Renal cortical epithelial cell (primary cell): ENCODE results near the gene GALNT17. TPM values are rescaled to one million over a fixed set of nuclear protein-coding genes. Genes with fewer than 3 reads are reported as not detected.
"Not testable (repeated sequence)": the region's sequence is repeated elsewhere in the genome, so short reads cannot be mapped to it uniquely, and the experiment has no call there.

ENCODE experiments used
- DNase-seq: peaks from one replicate; pipeline ENCODE4 v3.0.0-alpha.2; 2011; ENCODE audit warnings: low read depth
- total RNA-seq: library from RNA; depleted of rRNA; stranded (reverse); fragments of >200 nt; gene quantifications from 2 replicates; pipeline ENCODE4 v1.2.3, GENCODE V29; 2014

GALNT17 gene
- total RNA-seq, 1 donor from 2014 or later = not detected

- not testable (repeated sequence) for DNase-seq
Observed at GRCh38 chr7:71737931-71738540, 606.1 kb downstream of the GALNT17 start.

- DNase-seq = no peak
Observed at GRCh38 chr7:71739520-71740173, 607.7 kb downstream of the GALNT17 start.

- DNase-seq = no peak
Observed at GRCh38 chr7:71740174-71740560, 608.2 kb downstream of the GALNT17 start.

GRCh38 chr7:71746006-71746405 is 614.1 kb downstream of the GALNT17 start:
- no peak for DNase-seq

- DNase-seq = no peak
Observed at GRCh38 chr7:71750290-71750689, 618.3 kb downstream of the GALNT17 start.

- no peak for DNase-seq
Observed at GRCh38 chr7:71752171-71752935, 620.4 kb downstream of the GALNT17 start.

- no peak for DNase-seq
Observed at GRCh38 chr7:71753236-71753635, 621.3 kb downstream of the GALNT17 start.

GRCh38 chr7:71753956-71754664 is 622.2 kb downstream of the GALNT17 start:
- no peak for DNase-seq

GRCh38 chr7:71754828-71755227 is 622.9 kb downstream of the GALNT17 start:
- no peak for DNase-seq

- no peak for DNase-seq
Observed at GRCh38 chr7:71761336-71761735, 629.4 kb downstream of the GALNT17 start.
